Epithelial cell of proximal tubule (primary cell): ENCODE results near the gene ZSWIM6. TPM values are rescaled to one million over a fixed set of nuclear protein-coding genes. Genes with fewer than 3 reads are reported as not detected.

Experiments
- DNase-seq: peaks from one replicate; pipeline ENCODE4 v3.0.0-alpha.2; 2011; ENCODE audit warnings: low read depth
- H3K4me3 ChIP-seq: 2 replicates; pipeline ENCODE4 v1.5.1; 2011; ENCODE audit warnings: low read depth, mild to moderate bottlenecking, low read length
- CTCF ChIP-seq: conservative IDR thresholded peaks from 2 replicates; pipeline ENCODE4 v1.5.1; 2012; ENCODE audit warnings: low read depth, mild to moderate bottlenecking, low read length
- total RNA-seq: library from RNA; depleted of rRNA; stranded (reverse); fragments of >200 nt; gene quantifications from 2 replicates; pipeline ENCODE4 v1.2.3, GENCODE V29; 2015

Gene ZSWIM6
- total RNA-seq, 1 donor from 2014 or later, result 8.2 TPM

- H3K4me3 ChIP-seq, result no peak overlapping the region
- DNase-seq, result no peak
- no peak for TF ChIP-seq CTCF
These were observed 25.4 kb upstream of the ZSWIM6 start for GRCh38 chr5:61306531-61307131.

GRCh38 chr5:61307191-61307590 is 24.9 kb upstream of the ZSWIM6 start:
- no peak overlapping the region for H3K4me3 ChIP-seq
- TF ChIP-seq CTCF, result no peak
- no peak for DNase-seq

GRCh38 chr5:61307611-61308010 is 24.4 kb upstream of the ZSWIM6 start:
- H3K4me3 ChIP-seq, result no peak overlapping the region
- no peak for TF ChIP-seq CTCF
- DNase-seq, result no peak

- H3K4me3 ChIP-seq, result no peak overlapping the region
- no peak for TF ChIP-seq CTCF
- no peak for DNase-seq
These were observed 23.3 kb upstream of the ZSWIM6 start for GRCh38 chr5:61308712-61309111.

- TF ChIP-seq CTCF, result no peak
- DNase-seq, result no peak
- no peak overlapping the region for H3K4me3 ChIP-seq
These were observed 22.9 kb upstream of the ZSWIM6 start for GRCh38 chr5:61309115-61309514.

GRCh38 chr5:61311056-61311610 is 20.9 kb upstream of the ZSWIM6 start:
- no peak for TF ChIP-seq CTCF
- no peak overlapping the region for H3K4me3 ChIP-seq
- DNase-seq, result no peak
